WTC11 (cell line): Measurements from ENCODE around the gene TSPAN32.

Experiments
- ATF3 ChIP-seq: sonication (generic); formaldehyde crosslinking; conservative IDR thresholded peaks from 2 replicates; pipeline ENCODE4 v1.8.1; 2022; ENCODE audit warnings: mild to moderate bottlenecking, missing genetic modification reagents
- CREM ChIP-seq: sonication (generic); formaldehyde crosslinking; IDR thresholded peaks from 2 replicates; pipeline ENCODE4 v1.8.1; 2022; ENCODE audit warnings: mild to moderate bottlenecking, missing genetic modification reagents, moderate library complexity
- CTCF ChIP-seq: fragments of 200-600 bp; IDR thresholded peaks from 2 replicates; pipeline ENCODE4 v1.8.0; 2022; ENCODE audit warnings: antibody characterized with exemption
- MAX ChIP-seq: sonication (generic); formaldehyde crosslinking; IDR thresholded peaks from 2 replicates; pipeline ENCODE4 v1.8.0; 2022; ENCODE audit warnings: mild to moderate bottlenecking, missing genetic modification reagents
- MLX ChIP-seq: sonication (generic); formaldehyde crosslinking; IDR thresholded peaks from 2 replicates; pipeline ENCODE4 v1.8.1; 2023; ENCODE audit warnings: mild to moderate bottlenecking, missing genetic modification reagents, moderate library complexity
- NR1H2 ChIP-seq: sonication (generic); formaldehyde crosslinking; IDR thresholded peaks from 2 replicates; pipeline ENCODE4 v1.9.0; 2021; ENCODE audit warnings: mild to moderate bottlenecking, moderate library complexity, missing genetic modification reagents
- PRDM15 ChIP-seq: sonication (generic); formaldehyde crosslinking; IDR thresholded peaks from 2 replicates; pipeline ENCODE4 v1.8.0; 2022; ENCODE audit warnings: missing genetic modification reagents
- SMAD3 ChIP-seq: sonication (generic); formaldehyde crosslinking; IDR thresholded peaks from 2 replicates; pipeline ENCODE4 v1.8.0; 2022; ENCODE audit warnings: missing genetic modification reagents, mild to moderate bottlenecking, borderline replicate concordance
- TEAD4 ChIP-seq: sonication (generic); formaldehyde crosslinking; IDR thresholded peaks from 2 replicates; pipeline ENCODE4 v1.8.0; 2022; ENCODE audit warnings: mild to moderate bottlenecking, missing genetic modification reagents
- ZBTB43 ChIP-seq: sonication (generic); formaldehyde crosslinking; IDR thresholded peaks from 2 replicates; pipeline ENCODE4 v1.8.1; 2023; ENCODE audit warnings: mild to moderate bottlenecking, missing genetic modification reagents
- ZNF416 ChIP-seq: fragments of 250-450 bp; sonication (Bioruptor Pico); IDR thresholded peaks from 2 replicates; pipeline ENCODE4 v1.9.0; 2021; ENCODE audit warnings: mild to moderate bottlenecking, inconsistent platforms

GRCh38 chr11:2305140-2305778 is 3.4 kb downstream of the TSPAN32 start:
- TF ChIP-seq MLX (CRISPR knock-in tag) (no peak), MAX (CRISPR knock-in tag) (no peak), ZBTB43 (0 out of 2 replicates have a peak, but pooled peaks have one; percentile 44), CTCF (peak; percentile 74), ZNF416 (no peak), ATF3 (no peak), CREM (CRISPR knock-in tag) (no peak), NR1H2 (CRISPR knock-in tag) (no peak), PRDM15 (CRISPR knock-in tag) (no peak), TEAD4 (CRISPR knock-in tag) (no peak), SMAD3 (CRISPR knock-in tag) (no peak)
